Endothelial cell of umbilical vein (primary cell): ENCODE results near the gene MCM8.

Experiments
- CTCF ChIP-seq, 2 donors: IDR thresholded peaks; 1 replicate in 1 of 2; 2 replicates in 1 of 2; pipeline ENCODE4 v1.5.1; 2011; ENCODE audit warnings: low read length in 2 of 2, mild to moderate bottlenecking in 2 of 2, moderate library complexity in 2 of 2, control low read depth in 1 of 2, inconsistent platforms in 1 of 2, low read depth in 1 of 2; ENCODE audit not compliant: insufficient read depth in 1 of 2; ENCODE audit errors: extremely low read depth in 1 of 2
- EZH2 ChIP-seq: IDR thresholded peaks from 2 replicates; pipeline ENCODE4 v1.6.1; 2012; ENCODE audit warnings: borderline replicate concordance, low read depth, mild to moderate bottlenecking, moderate library complexity, low read length, inconsistent platforms; ENCODE audit not compliant: severe bottlenecking
- MAX ChIP-seq: IDR thresholded peaks from 2 replicates; pipeline ENCODE4 v1.6.1; 2011; ENCODE audit not compliant: insufficient read depth, insufficient read length
- POLR2A ChIP-seq: IDR thresholded peaks from 2 replicates; pipeline ENCODE4 v1.6.1; 2012; ENCODE audit warnings: low read depth, mild to moderate bottlenecking, control low read depth, low read length
- POLR2AphosphoS5 ChIP-seq: IDR thresholded peaks from 2 replicates; pipeline ENCODE4 v1.6.1; 2012; ENCODE audit warnings: low read depth, mild to moderate bottlenecking, control low read depth, low read length, moderate library complexity; ENCODE audit not compliant: insufficient read depth

GRCh38 chr20:6034134-6034969, 83.9 kb downstream of the MCM8 start:
- TF ChIP-seq POLR2AphosphoS5 (no peak), CTCF (IDR thresholded peaks at IDR 0.05; ENCODE audit: extremely low read depth in 1 of 2, insufficient read depth in 1 of 2, low read depth in 1 of 2, low read length in 2 of 2) (no peak), POLR2A (no peak), EZH2 (no peak), MAX (no peak)
